SK-MEL-5 (cell line): ENCODE data around the gene OR14A16. TPM values are rescaled to one million over a fixed set of nuclear protein-coding genes. Genes with fewer than 3 reads are reported as not detected.

Source experiments
- DNase-seq: peaks from one replicate; pipeline ENCODE4 v3.0.0-alpha.2; 2016; ENCODE audit warnings: low read depth, low spot score
- in situ Hi-C: cut with HindIII; loops from 2 replicates; pipeline ENCODE4 v1.10.0; 2016; ENCODE audit warnings: low sequenced_read_pairs, high pct_unique_total_duplicates, low pct_unique_long_range_greater_than_20kb
- polyA plus RNA-seq, 2 experiments: library from polyadenylated mRNA; depleted of rRNA; stranded (reverse); fragments of >200 nt; gene quantifications; 2 replicates each; pipeline ENCODE4 v1.2.3, GENCODE V29; 2015
- total RNA-seq: library from RNA; depleted of rRNA; stranded (reverse); fragments of >200 nt; shearing (Covaris generic); gene quantifications from 2 replicates; pipeline ENCODE4 v1.2.3, GENCODE V29; 2014; rRNA removed

OR14A16 gene
- not detected in 2 replicates for total RNA-seq
- polyA plus RNA-seq (2015; cell fraction: cytosol; rRNA removed), result not detected in 2 replicates
- not detected in 2 replicates for polyA plus RNA-seq (2015; cell fraction: nucleus; rRNA removed)

GRCh38 chr1:247824023-247824422 lies at the start of gene OR14A16:
TSS of gene OR14A16 (minus strand) at chr1:247824119. CDS start at chr1:247815729, 8,390 bp downstream.
- DNase-seq, result no peak
- in situ Hi-C loops, result no loop called here

- in situ Hi-C loops, result no loop called here
- DNase-seq, result no peak
These were observed 41.5 kb upstream of the OR14A16 start for GRCh38 chr1:247865416-247865815.

- in situ Hi-C loops, result no loop called here
These were observed 40.7 kb upstream of the OR14A16 start for GRCh38 chr1:247864644-247865043.

GRCh38 chr1:247862756-247863155 lies 38.8 kb upstream of the OR14A16 start:
- in situ Hi-C loops, result no loop called here
- no peak for DNase-seq

More at GRCh38 chr1:247864644-247865043, 40.7 kb upstream of the OR14A16 start:
- no peak for DNase-seq

GRCh38 chr1:247857985-247858619 lies 34.2 kb upstream of the OR14A16 start:
- DNase-seq, result no peak

GRCh38 chr1:247857069-247857984 lies 33.4 kb upstream of the OR14A16 start, which contains the start of gene TRIM58:
TSS of gene TRIM58 (plus strand) at chr1:247857187. CDS start at chr1:247857247, 60 bp downstream.
- no peak for DNase-seq
- in situ Hi-C loops, result no loop called here

More at GRCh38 chr1:247857985-247858619, 34.2 kb upstream of the OR14A16 start:
- in situ Hi-C loops, result no loop called here

- no peak for DNase-seq
- in situ Hi-C loops, result no loop called here
These were observed 32.0 kb upstream of the OR14A16 start for GRCh38 chr1:247855911-247856310.

- in situ Hi-C loops, result no loop called here
- no peak for DNase-seq
These were observed 31.1 kb upstream of the OR14A16 start for GRCh38 chr1:247854899-247855545.

GRCh38 chr1:247849616-247850015 lies 25.7 kb upstream of the OR14A16 start:
- no peak for DNase-seq
- in situ Hi-C loops, result no loop called here

GRCh38 chr1:247848346-247848745 lies 24.4 kb upstream of the OR14A16 start:
- in situ Hi-C loops, result no loop called here
- no peak for DNase-seq

GRCh38 chr1:247845693-247846017 lies 21.7 kb upstream of the OR14A16 start:
- in situ Hi-C loops, result no loop called here
- DNase-seq, result no peak

GRCh38 chr1:247845011-247845692 lies 21.2 kb upstream of the OR14A16 start:
- in situ Hi-C loops, result no loop called here
- no peak for DNase-seq

GRCh38 chr1:247843411-247843810 lies 19.5 kb upstream of the OR14A16 start:
- in situ Hi-C loops, result no loop called here

GRCh38 chr1:247841796-247842195 lies 17.9 kb upstream of the OR14A16 start, which contains the start of gene OR11L1:
TSS of gene OR11L1 (minus strand) at chr1:247841896. CDS start at chr1:247841896, 0 bp downstream.
- DNase-seq, result no peak
- in situ Hi-C loops, result no loop called here

More at GRCh38 chr1:247843411-247843810, 19.5 kb upstream of the OR14A16 start:
- no peak for DNase-seq

- in situ Hi-C loops, result no loop called here
- no peak for DNase-seq
These were observed 16.9 kb upstream of the OR14A16 start for GRCh38 chr1:247840818-247841217.

- in situ Hi-C loops, result no loop called here
- no peak for DNase-seq
These were observed 9.7 kb upstream of the OR14A16 start for GRCh38 chr1:247833601-247834000.

GRCh38 chr1:247829656-247830055 lies 5.7 kb upstream of the OR14A16 start:
- DNase-seq, result no peak
- in situ Hi-C loops, result no loop called here
